Right cardiac atrium (tissue), 5 donors: ENCODE data around the gene RPS10. TPM values are rescaled to one million over a fixed set of nuclear protein-coding genes. Genes with fewer than 3 reads are reported as not detected.

ENCODE experiments used
- ATAC-seq, 2 donors: fragments of 200-7000 bp; cut with Tn5 transposase; one replicate each; pipeline versions ENCODE4 v1.8.0 to v1.9.1; 2020; ENCODE audit warnings: moderate library complexity in 2 of 2, mild to moderate bottlenecking in 1 of 2
- DNase-seq, 3 donors: peaks; one replicate each; pipeline ENCODE4 v3.0.0-alpha.2; 2020
- H3K27ac ChIP-seq: one replicate; pipeline ENCODE4 v1.5.1; 2013; ENCODE audit warnings: mild to moderate bottlenecking, low read length, control low read depth, moderate library complexity
- H3K27me3 ChIP-seq: one replicate; pipeline ENCODE4 v1.6.1; 2013; ENCODE audit not compliant: control insufficient read depth, insufficient read depth
- H3K4me1 ChIP-seq: one replicate; pipeline ENCODE4 v1.6.1; 2013; ENCODE audit warnings: low read length; ENCODE audit not compliant: control insufficient read depth, insufficient read depth
- H3K4me3 ChIP-seq: one replicate; pipeline ENCODE4 v1.5.1; 2013; ENCODE audit warnings: low read length, control low read depth
- H3K9me3 ChIP-seq: one replicate; pipeline ENCODE4 v1.6.1; 2013; ENCODE audit warnings: low read length; ENCODE audit not compliant: control insufficient read depth
- WGBS: extraction: QIAGEN DNeasy Blood & Tissue Kit; methylation state at CpG from one replicate; pipeline ENCODE4 v1.1.7; 2013; 5-methylcytosine and 5-hydroxymethylcytosine counted together
- intact Hi-C, 4 donors: fragments of 100-400 bp; cut with DNase I; formaldehyde crosslinking; loops; one replicate each; pipeline versions ENCODE4 v1.11.0 to v1.14.0; 2022 to 2023
- polyA plus RNA-seq: library from polyadenylated mRNA; stranded (reverse); fragments of 200-250 nt; gene quantifications from one replicate; pipeline ENCODE4 v1.2.3, GENCODE V29; 2013
- total RNA-seq, 4 donors: library from RNA; stranded (reverse); fragmentation: NEBNext Ultra II Directional; extraction: Animal tissue kit (Norgen Biotek cat#: 25700); gene quantifications; one replicate each; pipeline ENCODE4 v1.2.1, GENCODE V29; 2021
- donor health status: healthy with polysubstance abuse.
- donor health status: DM: no; HTN: yes; CAD: no.
- donor health status: DM: no; HTN: no; CAD: no.
- donor health status: DM: no; HTN: yes; CAD: no; lungs with severe emphysema.
- donor health status: DM: yes; HTN: yes; CAD: no.

RPS10 gene
- total and polyA plus RNA-seq, 5 donors, result 730 to 1,117 (median 817) TPM

- WGBS, result 57% methylated on average over 5 of the region's 5 CpGs
- peak; percentile 71 to 86 for ATAC-seq
- peak overlapping the region; percentile 1 for H3K27ac ChIP-seq
Observed at GRCh38 chr6:34370361-34370760, 55.5 kb downstream of the RPS10 start.

DNA sequence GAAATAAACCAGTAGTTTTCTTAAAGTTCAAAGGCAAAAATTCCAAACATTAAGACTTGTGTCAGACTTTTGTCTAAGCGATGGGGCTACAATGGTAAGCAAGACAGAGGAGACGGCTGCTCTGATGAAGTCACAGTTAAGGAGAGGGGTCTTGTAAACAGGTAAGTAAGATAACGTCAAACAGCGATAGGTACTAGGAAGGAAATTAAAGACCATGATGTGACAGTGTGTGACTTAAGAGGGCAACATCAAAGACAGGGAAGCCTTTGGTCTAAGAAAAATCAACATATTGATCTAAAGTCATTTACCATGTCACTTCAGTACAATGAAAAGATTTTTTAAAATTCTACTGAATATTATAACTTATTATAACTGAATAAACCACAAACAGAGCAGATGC, 56.5 kb downstream of the RPS10 start:
- no peak overlapping the region for H3K27ac ChIP-seq
- no peaks in the 10 kb centered on the region for H3K9me3 ChIP-seq
- ATAC-seq (no peak), DNase-seq (no peak)
- H3K4me3 ChIP-seq, result no peak overlapping the region
- H3K27me3 ChIP-seq, result no peaks in the 10 kb centered on the region
- H3K4me1 ChIP-seq, result peaks cover 6% of the 10 kb centered on the region
- 84% methylated on average over 4 of the region's 4 CpGs for WGBS
- intact Hi-C loops, result loop anchor here in 1 of 4 donors (10.0 kb wide), 1 partner anchor 335 kb away; no protein-coding TSS in a partner anchor

More at GRCh38 chr6:34370361-34370760, 55.5 kb downstream of the RPS10 start:
- intact Hi-C loops, result no loop called here
- Histone ChIP-seq H3K27me3 (no peaks in the 10 kb centered on the region), H3K4me1 (peaks cover 6% of the 10 kb centered on the region), H3K9me3 (no peaks in the 10 kb centered on the region), H3K4me3 (no peak overlapping the region)
- DNase-seq, result no peak

Other genes with a start within 250 kb of the RPS10 start
- 10 to 100 TPM; 34.5 to 43.0 (median 39.0) TPM for gene HMGA1, start 189.2 kb downstream of the RPS10 start, total RNA-seq
- gene HMGA1, start 189.2 kb downstream of the RPS10 start, polyA plus RNA-seq, result 29.7 TPM
- 10 to 100 TPM; 17.0 to 25.5 (median 22.4) TPM for gene SMIM29, start 177.1 kb downstream of the RPS10 start, total RNA-seq
- gene SMIM29, start 177.1 kb downstream of the RPS10 start, polyA plus RNA-seq, result 34.8 TPM
- 10 to 100 TPM; 44.6 to 67.1 (median 51.9) TPM for gene NUDT3, start 33.4 kb downstream of the RPS10 start, total RNA-seq
- gene NUDT3, start 33.4 kb downstream of the RPS10 start, polyA plus RNA-seq, result 22.0 TPM
- 10 to 100 TPM in 1 of 4 donors, 1 to 10 TPM in 3; 2.5 to 11.9 (median 9.8) TPM for gene PACSIN1, start 40.0 kb upstream of the RPS10 start, total RNA-seq
- 14.0 TPM for gene PACSIN1, start 40.0 kb upstream of the RPS10 start, polyA plus RNA-seq
- under 1 TPM in 2 of 4 donors, not detected in 2; 0.11 to 0.17 TPM for gene SPDEF, start 130.3 kb upstream of the RPS10 start, total RNA-seq
- gene SPDEF, start 130.3 kb upstream of the RPS10 start, polyA plus RNA-seq, result 0.14 TPM